HS-27A (cell line): ENCODE results near the gene RNF208.

Experiments used
- DNase-seq: peaks from one replicate; pipeline ENCODE4 v3.0.0-alpha.2; 2012; ENCODE audit warnings: low read depth, missing footprints

Gene RNF208

DNA sequence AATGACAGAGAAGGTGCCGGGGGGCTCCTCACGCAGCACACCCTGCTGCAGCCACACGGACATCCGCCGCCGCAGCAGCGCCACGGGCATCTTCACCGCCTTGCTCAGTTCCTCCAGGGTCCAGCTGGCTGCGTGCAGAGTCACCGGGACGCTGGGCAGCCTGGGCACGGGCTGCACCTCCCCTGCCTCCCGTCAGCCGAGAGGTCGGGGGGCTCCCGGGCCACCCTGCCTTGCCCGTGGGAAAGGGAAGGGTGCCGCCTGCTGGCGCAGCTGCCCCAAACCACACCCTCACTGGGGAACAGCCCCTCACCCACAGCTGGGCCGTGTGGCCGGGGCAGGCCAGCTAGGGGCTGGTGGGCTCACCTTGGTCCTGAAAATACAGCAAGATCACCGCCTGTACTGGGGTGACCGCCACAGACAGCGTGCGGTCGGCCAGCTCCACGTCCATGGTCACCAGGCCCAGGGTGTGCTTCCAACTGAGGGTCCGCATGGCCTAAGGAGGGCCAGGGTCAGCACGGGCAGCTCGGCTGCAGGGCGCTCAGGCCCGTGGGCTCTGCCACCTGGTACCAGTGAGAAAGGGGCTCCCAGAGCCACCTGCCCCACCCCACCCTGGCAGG is 46.6 kb downstream of the RNF208 start:
- no peak for DNase-seq

DNA sequence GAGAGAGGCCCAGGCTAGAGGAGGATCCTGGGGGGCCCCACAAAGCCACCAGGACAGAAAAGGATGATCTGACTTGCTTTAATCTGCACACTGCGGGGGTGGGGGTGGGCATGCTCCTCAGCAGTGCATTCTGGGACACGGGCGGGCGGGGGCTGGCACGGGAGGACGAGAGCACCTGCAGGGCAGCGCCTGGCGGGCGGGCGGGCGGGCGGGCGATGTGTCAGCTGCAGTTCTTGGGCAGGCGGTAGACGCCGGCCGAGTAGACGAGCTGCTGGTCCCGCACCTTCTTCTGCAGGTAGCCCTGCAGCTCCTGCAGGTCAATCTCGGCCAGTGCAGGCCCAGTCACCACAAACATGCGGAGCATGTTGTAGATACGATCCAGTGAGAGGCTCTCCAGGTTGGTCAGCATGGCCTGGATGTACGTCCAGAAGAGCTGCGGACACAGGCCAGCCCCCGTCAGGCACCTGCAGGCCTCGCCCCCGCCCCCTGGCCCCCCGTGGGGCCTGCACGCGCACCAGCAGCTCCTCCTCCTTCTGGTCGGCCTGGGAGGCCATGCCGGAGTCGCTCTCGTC is 47.2 kb downstream of the RNF208 start:
- no peak for DNase-seq

- no peak for DNase-seq
These were observed 48.0 kb downstream of the RNF208 start for GRCh38 chr9:137173796-137174664.

DNA sequence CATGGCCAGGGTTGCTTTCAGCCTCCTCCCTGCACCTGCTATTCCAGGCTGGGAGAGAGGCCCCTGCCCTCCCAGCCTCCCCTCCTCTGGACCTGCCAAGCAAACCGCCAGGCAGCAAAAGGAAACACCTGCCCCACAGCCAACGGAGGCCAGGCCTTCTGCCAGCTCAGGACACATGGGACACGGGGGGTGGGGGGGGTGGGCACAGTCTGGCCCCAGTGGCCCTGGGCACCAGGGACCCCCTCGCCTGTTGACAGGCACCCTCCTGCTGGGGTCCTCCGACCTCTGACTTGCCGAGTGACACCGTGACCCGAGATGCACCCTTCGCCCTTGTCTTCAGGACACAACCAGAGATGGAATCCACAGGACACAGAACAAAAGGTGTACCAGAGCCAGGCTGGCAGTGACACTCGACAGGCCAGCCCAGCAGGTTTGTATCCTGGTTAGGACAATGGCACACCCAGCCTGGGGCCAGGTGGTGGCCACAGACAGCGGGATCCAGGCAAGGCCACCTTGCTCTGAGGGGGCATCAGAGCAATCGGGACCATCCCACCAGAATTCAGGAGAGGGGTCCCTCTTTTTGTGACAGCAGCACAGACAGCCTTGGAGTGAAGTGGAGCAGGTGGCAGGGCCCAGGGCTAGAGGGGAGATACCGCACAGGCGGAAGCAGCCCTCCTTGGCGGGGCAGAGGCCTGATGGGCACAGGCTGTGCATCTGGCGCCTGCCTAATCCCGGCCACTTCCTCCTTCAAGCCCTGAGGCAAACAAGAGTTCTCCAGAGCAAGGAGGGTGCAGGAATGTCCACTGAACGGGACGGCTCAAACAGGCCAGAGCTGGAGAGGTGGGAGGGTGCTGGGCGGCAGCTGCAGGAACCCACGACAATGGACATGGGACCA is 48.9 kb downstream of the RNF208 start:
- no peak for DNase-seq

- no peak for DNase-seq
These were observed 50.7 kb downstream of the RNF208 start for GRCh38 chr9:137171149-137171900.

GRCh38 chr9:137170486-137171148 is 51.4 kb downstream of the RNF208 start:
- no peak for DNase-seq
